IPS-15b (cell line): ENCODE measurements around the gene DCAF4.
"Not testable (repeated sequence)": the region's sequence is repeated elsewhere in the genome, so short reads cannot be mapped to it uniquely, and the experiment has no call there.

Experiments
- H3K27me3 ChIP-seq: one replicate; pipeline ENCODE4 v1.6.1; 2013; ENCODE audit warnings: low read length; ENCODE audit not compliant: control insufficient read depth, insufficient read depth
- H3K36me3 ChIP-seq: one replicate; pipeline ENCODE4 v1.6.1; 2013; ENCODE audit warnings: low read length; ENCODE audit not compliant: control insufficient read depth, insufficient read depth
- H3K4me1 ChIP-seq: one replicate; pipeline ENCODE4 v1.6.1; 2013; ENCODE audit warnings: mild to moderate bottlenecking, low read length; ENCODE audit not compliant: control insufficient read depth, insufficient read depth
- H3K4me3 ChIP-seq: one replicate; pipeline ENCODE4 v1.5.1; 2013; ENCODE audit warnings: low read depth, low read length
- H3K9ac ChIP-seq: one replicate; pipeline ENCODE4 v1.6.1; 2013; ENCODE audit warnings: low read depth, mild to moderate bottlenecking, low read length
- H3K9me3 ChIP-seq: one replicate; pipeline ENCODE4 v1.6.1; 2013; ENCODE audit warnings: mild to moderate bottlenecking, low read length; ENCODE audit not compliant: control insufficient read depth, insufficient read depth

DCAF4 gene

DNA sequence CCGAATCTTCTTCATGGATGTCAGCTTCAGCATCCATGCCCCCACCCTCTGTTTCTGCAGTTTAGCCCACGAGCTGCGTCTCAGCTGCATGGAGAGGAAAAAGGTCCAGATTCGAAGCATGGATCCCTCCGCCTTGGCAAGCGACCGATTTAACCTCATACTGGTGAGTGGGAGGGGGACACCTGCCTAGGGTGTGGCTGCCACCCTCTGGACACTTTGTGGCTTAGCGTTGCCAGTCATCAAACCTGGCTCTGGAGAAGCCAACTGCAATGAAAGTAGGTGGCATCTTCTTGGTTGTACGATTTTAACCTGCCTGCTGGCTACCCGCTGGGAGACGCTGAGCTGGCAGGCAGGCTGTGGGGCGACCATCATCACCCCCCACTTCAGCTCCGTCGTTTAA, 16.7 kb downstream of the DCAF4 start:
- no peaks in the 10 kb centered on the region for H3K9me3 ChIP-seq
- peaks cover 61% of the 10 kb centered on the region for H3K36me3 ChIP-seq
- no peak overlapping the region for H3K9ac ChIP-seq
- H3K4me3 ChIP-seq: no peak overlapping the region
- H3K4me1 ChIP-seq: no peaks in the 10 kb centered on the region
- H3K27me3 ChIP-seq: no peaks in the 10 kb centered on the region

DNA sequence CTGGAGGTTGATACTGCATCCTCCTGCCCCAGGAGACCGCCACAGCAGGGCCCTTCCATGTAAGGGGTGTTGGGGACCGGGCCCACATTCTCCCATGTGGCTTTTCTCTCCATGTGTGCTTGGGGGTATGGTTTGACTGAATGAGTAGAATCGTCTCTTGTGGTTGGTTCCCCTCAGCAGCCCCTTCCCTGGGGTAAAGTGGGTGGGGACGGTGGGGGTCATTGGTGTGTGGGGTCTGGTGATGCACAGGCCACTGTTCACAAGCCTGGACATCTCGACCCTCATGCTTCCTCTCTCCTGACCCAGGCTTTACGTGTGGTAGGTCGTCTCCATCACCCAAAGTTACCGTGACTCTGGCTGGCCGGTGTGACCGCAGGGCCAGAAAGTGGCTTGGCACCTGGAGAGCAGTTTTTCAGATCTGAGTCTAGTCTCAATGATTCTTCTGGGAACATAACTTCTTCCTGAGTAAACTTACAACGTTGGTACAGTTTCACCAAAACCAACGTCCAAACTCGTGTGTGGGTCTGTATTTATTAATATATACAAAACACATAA, 17.7 kb downstream of the DCAF4 start:
- Histone ChIP-seq H3K9me3 (no peaks in the 10 kb centered on the region), H3K4me1 (no peaks in the 10 kb centered on the region), H3K27me3 (no peaks in the 10 kb centered on the region), H3K4me3 (no peak overlapping the region), H3K9ac (no peak overlapping the region), H3K36me3 (peaks cover 55% of the 10 kb centered on the region)

DNA sequence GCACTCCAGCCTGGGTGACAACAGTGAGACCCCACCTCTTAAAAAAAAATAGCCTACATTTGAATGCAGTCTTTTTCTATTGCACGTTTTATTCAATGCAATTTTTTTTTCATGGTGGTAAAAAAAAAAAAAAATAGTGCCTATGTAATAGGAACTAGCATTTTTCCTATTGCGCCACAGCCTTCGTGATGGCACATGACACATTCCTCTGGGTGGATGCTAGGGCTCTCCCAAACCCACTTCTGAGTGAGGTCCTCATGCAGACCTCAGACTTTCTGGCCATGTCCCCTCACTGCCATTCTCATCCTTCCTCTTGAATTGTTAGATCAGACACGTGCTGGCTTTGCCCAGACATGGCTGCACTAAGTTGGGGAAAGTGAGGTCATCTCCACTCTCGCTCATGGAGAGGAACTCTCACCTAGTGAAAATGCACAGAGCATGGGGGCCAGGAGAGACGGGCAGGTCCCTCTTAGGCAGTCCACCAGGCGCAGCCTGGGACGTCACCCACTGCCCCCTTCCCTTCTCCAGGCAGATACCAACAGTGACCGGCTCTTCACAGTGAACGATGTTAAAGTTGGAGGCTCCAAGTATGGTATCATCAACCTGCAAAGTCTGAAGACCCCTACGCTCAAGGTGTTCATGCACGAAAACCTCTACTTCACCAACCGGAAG, 19.2 kb downstream of the DCAF4 start:
- H3K9me3 ChIP-seq: no peaks in the 10 kb centered on the region
- H3K4me1 ChIP-seq: no peaks in the 10 kb centered on the region
- no peak overlapping the region for H3K9ac ChIP-seq
- no peak overlapping the region for H3K4me3 ChIP-seq
- peaks cover 44% of the 10 kb centered on the region for H3K36me3 ChIP-seq
- no peaks in the 10 kb centered on the region for H3K27me3 ChIP-seq

DNA sequence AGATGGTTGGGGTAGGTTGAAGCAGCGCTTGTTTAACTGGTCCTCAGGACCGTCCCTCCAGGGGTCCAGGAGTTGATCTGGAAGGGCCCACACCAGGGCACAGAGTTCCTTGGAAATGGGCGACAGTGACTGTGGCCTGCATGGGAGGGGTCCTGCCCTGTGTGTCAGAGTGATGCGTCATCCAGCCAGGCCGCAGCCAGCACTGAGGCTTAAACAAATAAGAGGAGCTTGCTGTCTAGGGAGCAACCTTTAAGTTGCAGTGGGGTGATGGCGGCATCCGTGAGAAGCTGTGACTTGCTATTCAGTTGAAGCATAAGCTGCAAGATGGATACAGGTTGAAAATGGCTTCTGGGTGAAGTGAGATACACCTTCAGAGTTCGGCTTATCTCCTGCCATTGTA, 20.2 kb downstream of the DCAF4 start:
- Histone ChIP-seq H3K36me3 (peaks cover 39% of the 10 kb centered on the region), H3K4me3 (no peak overlapping the region), H3K27me3 (no peaks in the 10 kb centered on the region), H3K9ac (no peak overlapping the region), H3K4me1 (no peaks in the 10 kb centered on the region), H3K9me3 (no peaks in the 10 kb centered on the region)

DNA sequence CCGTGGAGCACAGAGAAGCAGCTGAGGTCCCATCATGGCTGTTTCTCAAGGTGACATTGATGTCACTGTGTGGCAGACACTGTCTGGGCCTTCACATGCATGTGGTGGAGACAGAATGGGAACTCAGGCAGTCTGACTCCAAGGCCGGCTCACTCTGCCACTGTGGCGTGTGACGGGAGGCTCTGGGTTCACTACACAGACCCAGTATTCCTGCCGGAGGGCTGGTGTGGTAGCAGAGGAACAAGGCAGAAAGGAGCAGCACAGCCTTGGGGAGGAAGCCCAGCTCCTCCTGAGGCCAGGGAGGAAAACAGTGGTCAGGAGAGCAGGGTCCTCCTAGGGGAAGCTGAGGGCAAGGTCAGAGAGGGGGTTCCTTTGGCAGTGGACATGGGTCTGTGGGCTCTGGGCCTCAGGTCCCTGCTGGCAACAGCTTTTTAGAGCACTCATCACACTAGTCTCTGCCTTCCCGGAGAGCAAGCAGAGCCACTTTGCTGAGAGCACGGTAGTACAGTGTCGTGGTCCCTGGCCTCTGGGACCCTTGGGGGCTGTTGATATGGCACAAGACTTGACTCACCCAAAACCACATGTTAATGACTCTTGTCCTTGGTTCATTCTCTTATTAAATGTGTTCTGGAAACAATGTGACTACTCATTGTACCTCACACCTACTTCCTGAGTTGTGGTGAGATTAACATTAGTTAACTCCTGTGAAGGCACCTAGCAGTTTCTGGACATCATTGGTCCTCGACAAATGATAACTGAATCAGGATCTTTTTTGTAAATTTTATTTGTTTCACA, 21.3 kb downstream of the DCAF4 start:
- Histone ChIP-seq H3K27me3 (no peaks in the 10 kb centered on the region), H3K36me3 (peaks cover 36% of the 10 kb centered on the region), H3K9me3 (no peaks in the 10 kb centered on the region), H3K4me1 (no peaks in the 10 kb centered on the region), H3K4me3 (no peak overlapping the region), H3K9ac (no peak overlapping the region)

- Histone ChIP-seq H3K4me1 (no peaks in the 10 kb centered on the region), H3K9ac (no peak overlapping the region), H3K27me3 (no peaks in the 10 kb centered on the region), H3K9me3 (no peaks in the 10 kb centered on the region), H3K4me3 (no peak overlapping the region), H3K36me3 (peaks cover 25% of the 10 kb centered on the region)
Observed at GRCh38 chr14:72948481-72949138, 22.3 kb downstream of the DCAF4 start.

- Histone ChIP-seq H3K4me1 (no peaks in the 10 kb centered on the region), H3K36me3 (peaks cover 34% of the 10 kb centered on the region), H3K27me3 (no peaks in the 10 kb centered on the region), H3K9me3 (no peaks in the 10 kb centered on the region), H3K4me3 (no peak overlapping the region), H3K9ac (no peak overlapping the region)
Observed at GRCh38 chr14:72952171-72952570, 25.9 kb downstream of the DCAF4 start.

GRCh38 chr14:72956741-72957140, 30.5 kb downstream of the DCAF4 start:
- not testable (repeated sequence) for H3K4me1 ChIP-seq

GRCh38 chr14:72957213-72957612, 30.9 kb downstream of the DCAF4 start:
- Histone ChIP-seq H3K4me3 (no peak overlapping the region), H3K9ac (no peak overlapping the region), H3K36me3 (peaks cover 44% of the 10 kb centered on the region), H3K4me1 (no peaks in the 10 kb centered on the region), H3K27me3 (no peaks in the 10 kb centered on the region), H3K9me3 (no peaks in the 10 kb centered on the region)

More at GRCh38 chr14:72956741-72957140, 30.5 kb downstream of the DCAF4 start:
- peaks cover 47% of the 10 kb centered on the region for H3K36me3 ChIP-seq
- not testable (repeated sequence) for H3K27me3 ChIP-seq, H3K9me3 ChIP-seq, H3K4me3 ChIP-seq, H3K9ac ChIP-seq

DNA sequence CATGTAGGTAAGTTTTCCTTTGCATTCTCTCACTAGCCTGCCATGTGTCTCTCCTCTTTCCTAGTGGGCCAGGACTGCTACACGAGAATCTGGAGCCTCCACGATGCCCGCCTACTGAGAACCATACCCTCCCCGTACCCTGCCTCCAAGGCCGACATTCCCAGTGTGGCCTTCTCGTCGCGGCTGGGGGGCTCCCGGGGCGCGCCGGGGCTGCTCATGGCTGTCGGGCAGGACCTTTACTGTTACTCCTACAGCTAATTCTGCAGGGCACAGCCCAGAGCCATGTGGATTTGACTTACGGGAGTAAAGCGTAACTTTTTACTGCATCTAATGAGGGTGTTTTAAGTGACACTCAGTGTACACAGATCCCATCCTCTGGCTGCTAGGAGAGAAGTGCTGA, 32.3 kb downstream of the DCAF4 start:
- Histone ChIP-seq H3K4me1 (no peaks in the 10 kb centered on the region), H3K36me3 (peaks cover 44% of the 10 kb centered on the region)

GRCh38 chr14:72961016-72961415, 34.8 kb downstream of the DCAF4 start:
- H3K27me3 ChIP-seq, H3K9ac ChIP-seq, H3K9me3 ChIP-seq, H3K4me3 ChIP-seq, H3K4me1 ChIP-seq: not testable (repeated sequence)
- H3K36me3 ChIP-seq: peaks cover 34% of the 10 kb centered on the region

More for the DNA sequence above, 32.3 kb downstream of the DCAF4 start:
- Histone ChIP-seq H3K27me3 (no peaks in the 10 kb centered on the region), H3K4me3 (no peak overlapping the region), H3K9ac (no peak overlapping the region), H3K9me3 (no peaks in the 10 kb centered on the region)
